Uterus (tissue), 2 donors: Measurements from ENCODE around the gene EPS15.

Experiments used
- CTCF ChIP-seq, 4 experiments: fragments of 200-600 bp in 2 of 4; fragments of 450-650 bp in 2 of 4; sonication (generic) in 2 of 4; IDR thresholded peaks; one replicate each; pipeline ENCODE4 v1.5.1; 2016 to 2019; ENCODE audit warnings: antibody characterized with exemption in 4 of 4, mild to moderate bottlenecking in 2 of 4, moderate library complexity in 1 of 4
- POLR2A ChIP-seq, 2 donors: fragments of 450-650 bp; IDR thresholded peaks; one replicate each; pipeline ENCODE4 v1.6.1; 2016; ENCODE audit warnings: antibody characterized with exemption in 2 of 2, mild to moderate bottlenecking in 1 of 2, moderate library complexity in 1 of 2

- TF ChIP-seq CTCF (IDR thresholded peaks at IDR 0.05), result no peak
- no peak for TF ChIP-seq POLR2A (IDR thresholded peaks at IDR 0.05)
Measured at GRCh38 chr1:51309291-51309690, 209.8 kb downstream of the EPS15 start.
